Activated CD8-positive, alpha-beta memory T cell treated with anti-CD3 and anti-CD28 coated beads, Interleukin-2, amount 50 U/mL, for 48 hours (primary cell): ENCODE data around the gene RIPK4.
"Not testable (repeated sequence)": the region's sequence is repeated elsewhere in the genome, so short reads cannot be mapped to it uniquely, and the experiment has no call there.

ENCODE experiments used
- DNase-seq: peaks from one replicate; pipeline ENCODE4 v3.0.0-alpha.2; 2020

Gene RIPK4

GRCh38 chr21:41712730-41713129, 54.1 kb downstream of the RIPK4 start:
- DNase-seq, result no peak

GRCh38 chr21:41712201-41712600, 54.7 kb downstream of the RIPK4 start:
- DNase-seq, result no peak

- no peak for DNase-seq
These were observed 55.3 kb downstream of the RIPK4 start for GRCh38 chr21:41711416-41712007.

DNA sequence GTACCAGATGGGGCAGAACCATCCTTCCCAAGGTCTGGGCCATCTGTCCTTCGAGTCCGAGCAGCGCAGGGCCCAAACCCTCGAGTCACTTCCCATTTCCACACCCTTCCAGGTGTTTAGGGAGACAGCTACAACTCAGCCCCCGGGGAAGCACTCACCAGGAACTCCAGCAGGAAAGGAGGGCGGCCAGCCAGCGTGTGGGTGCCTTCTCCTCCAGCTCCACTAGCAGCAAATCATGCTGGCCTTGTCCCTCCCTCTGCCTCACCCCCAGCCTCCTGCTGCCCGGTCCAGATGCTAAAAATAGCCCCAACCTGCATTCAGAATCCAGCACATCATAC, 56.1 kb downstream of the RIPK4 start:
- no peak for DNase-seq

DNA sequence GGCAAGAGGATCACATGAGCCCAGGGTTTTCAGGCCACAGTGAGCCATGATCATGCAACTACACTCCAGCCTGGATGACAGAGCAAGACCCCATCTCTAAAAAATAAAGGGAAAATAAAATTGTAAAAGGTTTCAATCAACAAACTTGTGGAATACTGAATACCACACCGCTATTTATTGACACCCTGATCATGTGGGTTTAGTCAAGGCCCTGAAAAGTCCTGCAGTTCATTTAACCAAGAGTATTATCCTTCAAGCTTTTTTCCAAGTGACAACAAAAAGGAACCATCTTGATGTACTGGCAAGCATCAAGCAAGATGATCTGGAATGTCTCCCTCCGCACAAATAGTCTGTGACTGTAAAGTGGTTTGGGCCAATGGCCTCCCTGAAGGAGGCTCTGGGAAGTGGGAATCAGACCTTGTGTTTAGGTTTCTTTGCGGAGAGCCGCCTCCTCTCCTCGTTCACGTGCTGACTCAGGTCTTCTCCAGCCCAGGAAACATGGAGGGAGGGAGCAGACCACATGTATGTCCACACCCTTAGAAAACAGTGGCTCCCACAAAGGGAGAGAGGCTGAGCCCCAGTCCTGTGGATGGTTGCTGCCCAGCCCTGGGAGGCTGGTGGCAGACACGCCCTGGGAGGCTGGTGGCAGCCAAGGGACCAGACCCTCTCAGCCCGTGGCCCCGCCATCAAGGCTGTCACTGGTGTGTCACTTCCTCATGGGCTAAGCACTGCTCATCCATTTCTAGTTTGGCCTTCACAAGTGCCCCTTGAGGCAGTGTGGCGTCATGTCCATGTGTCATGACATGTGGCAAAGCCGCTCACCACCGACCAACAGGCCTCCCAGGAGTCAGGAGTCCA, 56.7 kb downstream of the RIPK4 start:
- no peak for DNase-seq

DNA sequence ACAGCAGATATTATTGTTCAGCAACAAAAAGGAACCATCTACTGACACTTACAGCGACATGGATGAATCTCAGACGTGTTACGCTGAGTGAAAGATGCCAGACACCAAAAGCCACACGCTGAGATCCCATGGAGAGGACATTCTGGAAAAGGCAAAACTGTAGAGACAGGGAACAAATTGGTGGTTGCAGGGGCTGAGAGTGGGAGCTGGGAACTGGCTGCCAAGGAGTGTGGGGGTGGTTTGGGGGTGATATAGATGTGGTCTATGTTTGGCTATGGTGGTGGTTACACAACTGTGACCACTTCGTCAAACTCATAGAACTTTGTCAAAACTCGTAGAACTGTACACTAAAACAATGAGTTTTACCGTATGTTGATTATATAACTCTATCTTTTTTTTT, 57.7 kb downstream of the RIPK4 start:
- no peak for DNase-seq

DNA sequence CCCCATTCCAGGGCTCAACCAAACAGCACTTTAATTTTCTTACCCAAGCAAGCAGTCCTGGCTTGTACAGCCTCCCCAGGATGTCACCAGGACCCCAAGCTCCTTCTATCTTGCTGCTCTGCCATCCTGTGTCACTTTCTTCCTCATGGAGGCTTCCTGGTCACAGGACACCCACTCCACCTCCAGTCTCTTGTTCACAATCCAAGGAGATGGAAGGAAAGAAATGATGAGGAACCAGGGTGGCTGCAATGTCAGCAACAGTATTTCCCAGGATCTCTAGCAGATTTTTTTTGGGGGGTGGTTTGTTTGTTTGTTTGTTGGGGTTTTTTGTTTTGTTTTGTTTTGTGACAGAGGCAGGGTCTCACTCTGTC, 58.9 kb downstream of the RIPK4 start:
- no peak for DNase-seq

DNA sequence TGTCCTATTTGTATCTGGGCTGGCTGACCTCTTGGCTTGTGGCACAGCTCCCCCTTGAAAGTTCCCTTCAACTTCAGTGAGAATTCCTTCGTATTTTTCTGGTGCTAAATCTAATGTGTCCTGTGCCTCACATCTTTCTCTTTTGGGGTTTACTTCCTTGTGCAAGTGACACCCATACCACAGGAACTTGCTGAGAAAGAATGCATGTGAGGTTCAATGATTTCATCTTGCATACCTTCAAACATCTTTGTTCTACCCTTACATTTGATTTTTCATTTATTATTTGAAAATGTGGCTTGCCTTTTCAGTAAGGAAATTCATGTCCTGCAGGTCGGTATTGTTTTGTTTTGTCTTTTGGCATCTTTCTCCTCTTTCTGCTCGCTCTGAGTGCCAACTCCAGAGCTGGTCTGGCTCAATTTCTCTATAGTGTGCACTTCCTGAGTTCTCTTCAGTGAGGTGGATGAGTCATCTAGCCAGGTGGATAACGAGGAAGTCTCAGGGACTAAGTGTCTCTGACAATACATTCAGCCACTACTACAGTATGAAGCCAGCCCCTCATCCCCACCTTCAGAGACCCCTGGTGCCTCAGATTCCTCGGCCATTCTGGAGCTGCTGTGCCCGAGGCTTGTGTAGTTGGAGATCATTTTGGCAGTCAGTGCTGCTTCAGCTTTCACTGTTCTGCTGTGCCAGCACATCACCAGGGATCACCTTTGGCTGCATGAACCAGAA, 59.5 kb downstream of the RIPK4 start:
- no peak for DNase-seq

DNA sequence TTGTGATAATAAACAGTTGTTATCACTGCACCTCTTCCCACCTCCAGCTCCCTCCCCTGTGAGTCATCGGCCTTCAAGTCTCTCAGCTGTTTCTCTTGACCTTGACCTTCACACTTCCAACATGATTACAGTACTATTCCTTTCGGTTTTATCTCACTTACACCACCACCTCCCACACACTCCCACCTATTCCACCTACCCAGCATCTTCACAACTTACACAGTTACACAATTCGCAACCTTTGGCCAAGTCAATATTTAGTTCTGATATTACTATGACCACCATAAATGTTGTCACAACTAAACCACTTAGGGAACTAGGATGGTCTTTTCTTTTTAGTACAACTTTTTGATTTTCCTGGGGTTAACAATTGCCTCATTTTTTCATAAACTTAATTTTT, 60.2 kb downstream of the RIPK4 start:
- DNase-seq, result no peak

DNA sequence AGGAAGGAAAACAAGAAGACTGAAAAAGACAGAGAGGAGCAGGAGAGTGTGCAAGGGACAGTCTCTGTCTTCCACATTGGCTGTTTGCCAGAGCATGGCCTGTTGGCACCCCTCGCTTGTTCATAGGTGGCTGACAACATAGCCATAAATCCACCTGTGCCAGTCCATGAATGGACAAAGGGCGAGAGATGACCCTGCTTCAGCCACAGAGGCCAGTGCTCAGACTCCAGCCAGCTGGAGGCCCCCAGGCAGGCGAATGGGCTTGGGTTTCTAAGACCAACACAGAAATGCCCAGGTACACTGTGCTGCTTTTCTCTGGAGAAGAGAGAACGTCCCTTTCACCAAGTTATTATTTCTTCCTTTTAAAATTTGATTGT, 60.6 kb downstream of the RIPK4 start:
- no peak for DNase-seq

- no peak for DNase-seq
These were observed 61.1 kb downstream of the RIPK4 start for GRCh38 chr21:41705546-41706262.

DNA sequence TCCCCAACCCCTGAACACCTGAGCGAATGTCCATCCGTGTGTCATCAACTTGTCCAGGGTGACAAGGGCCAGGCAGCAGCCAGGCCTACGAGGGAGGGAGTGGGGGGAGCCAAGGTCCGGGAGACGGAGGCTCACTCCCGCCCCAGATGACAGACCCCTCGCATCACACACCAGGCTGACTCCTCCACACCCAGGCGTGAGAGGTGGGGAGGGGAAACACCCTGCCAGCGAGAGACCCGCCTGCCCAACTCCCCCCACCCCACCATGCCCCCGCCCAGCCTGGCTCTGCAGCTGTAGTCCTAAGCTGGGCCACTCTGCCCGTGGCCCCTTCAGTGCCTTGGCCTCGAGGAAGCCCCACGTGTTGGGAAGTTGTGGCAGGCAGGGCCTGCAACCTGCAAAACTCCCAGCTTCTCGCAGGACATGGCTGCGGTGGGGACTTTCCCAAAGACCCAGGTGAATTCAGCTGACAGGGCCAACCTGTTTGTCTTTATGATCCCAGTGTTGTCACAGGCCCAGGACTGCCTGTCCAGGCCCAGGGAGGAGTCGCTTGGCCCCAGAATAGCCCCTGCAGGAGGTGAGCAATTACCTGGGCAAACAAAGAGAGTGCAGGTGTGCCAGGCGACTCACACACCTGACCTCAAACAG, 62.9 kb downstream of the RIPK4 start:
- no peak for DNase-seq

- no peak for DNase-seq
These were observed 65.1 kb downstream of the RIPK4 start for GRCh38 chr21:41701749-41702148.

GRCh38 chr21:41699311-41699710, 67.5 kb downstream of the RIPK4 start:
- DNase-seq, result no peak

DNA sequence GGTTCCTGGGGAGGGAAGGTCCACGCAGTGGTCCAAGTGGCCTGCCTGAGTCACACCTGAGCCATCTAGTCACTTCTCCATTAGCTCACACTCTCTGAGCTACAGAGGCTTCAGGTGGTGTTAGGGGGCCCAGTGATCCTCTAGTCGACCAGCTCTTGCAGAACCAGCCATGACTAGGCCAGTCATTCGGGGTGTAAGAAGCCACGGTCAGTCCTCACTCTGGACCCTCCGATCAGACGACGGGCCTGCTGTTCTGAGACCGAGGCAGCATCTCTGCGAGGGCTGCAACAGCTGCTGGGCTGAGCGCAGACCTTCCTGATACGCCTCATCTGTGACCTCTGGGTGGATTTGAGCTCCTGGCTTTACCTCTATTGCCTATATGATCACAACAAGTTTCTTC, 68.8 kb downstream of the RIPK4 start:
- no peak for DNase-seq

DNA sequence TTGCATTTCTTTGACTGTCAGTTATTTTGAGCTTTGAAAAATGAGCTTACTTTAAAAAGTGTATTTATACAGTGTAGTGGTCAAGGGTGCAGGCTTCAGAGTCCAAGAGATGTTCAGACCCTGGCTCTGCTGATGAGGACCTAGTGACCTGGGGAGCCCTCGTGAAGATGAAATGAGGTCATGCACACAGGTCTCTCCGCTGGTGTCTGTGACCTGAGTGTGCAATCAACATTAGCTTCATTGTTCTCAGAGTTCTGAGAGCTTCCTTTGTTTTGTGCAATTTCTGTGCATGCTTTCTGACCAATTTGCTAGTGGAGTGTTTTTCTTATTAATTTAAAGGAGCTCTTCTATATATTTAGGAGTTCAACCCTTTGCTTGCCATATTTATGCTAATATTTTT, 71.3 kb downstream of the RIPK4 start:
- DNase-seq, result no peak

- DNase-seq, result not testable (repeated sequence)
These were observed 72.8 kb downstream of the RIPK4 start for GRCh38 chr21:41694042-41694441.

DNA sequence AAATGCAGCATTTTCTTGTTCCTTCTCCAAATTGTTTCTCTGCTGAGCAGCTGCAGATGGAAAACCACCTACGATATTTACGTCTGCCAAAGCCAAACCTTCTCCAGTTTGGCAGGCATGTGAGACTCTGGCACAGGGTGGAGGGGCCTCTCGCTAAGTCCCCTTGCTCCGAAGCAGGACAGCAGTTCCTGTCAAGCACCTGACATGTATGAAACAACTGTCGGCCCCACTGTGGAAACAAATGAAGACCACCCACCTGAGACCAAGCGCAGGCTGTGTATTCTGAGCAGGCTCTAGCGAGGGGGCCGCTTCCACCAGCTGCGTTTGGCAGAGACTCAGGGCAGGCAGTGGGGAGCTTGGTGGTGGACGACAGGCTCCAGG, 74.7 kb downstream of the RIPK4 start:
- DNase-seq, result no peak

DNA sequence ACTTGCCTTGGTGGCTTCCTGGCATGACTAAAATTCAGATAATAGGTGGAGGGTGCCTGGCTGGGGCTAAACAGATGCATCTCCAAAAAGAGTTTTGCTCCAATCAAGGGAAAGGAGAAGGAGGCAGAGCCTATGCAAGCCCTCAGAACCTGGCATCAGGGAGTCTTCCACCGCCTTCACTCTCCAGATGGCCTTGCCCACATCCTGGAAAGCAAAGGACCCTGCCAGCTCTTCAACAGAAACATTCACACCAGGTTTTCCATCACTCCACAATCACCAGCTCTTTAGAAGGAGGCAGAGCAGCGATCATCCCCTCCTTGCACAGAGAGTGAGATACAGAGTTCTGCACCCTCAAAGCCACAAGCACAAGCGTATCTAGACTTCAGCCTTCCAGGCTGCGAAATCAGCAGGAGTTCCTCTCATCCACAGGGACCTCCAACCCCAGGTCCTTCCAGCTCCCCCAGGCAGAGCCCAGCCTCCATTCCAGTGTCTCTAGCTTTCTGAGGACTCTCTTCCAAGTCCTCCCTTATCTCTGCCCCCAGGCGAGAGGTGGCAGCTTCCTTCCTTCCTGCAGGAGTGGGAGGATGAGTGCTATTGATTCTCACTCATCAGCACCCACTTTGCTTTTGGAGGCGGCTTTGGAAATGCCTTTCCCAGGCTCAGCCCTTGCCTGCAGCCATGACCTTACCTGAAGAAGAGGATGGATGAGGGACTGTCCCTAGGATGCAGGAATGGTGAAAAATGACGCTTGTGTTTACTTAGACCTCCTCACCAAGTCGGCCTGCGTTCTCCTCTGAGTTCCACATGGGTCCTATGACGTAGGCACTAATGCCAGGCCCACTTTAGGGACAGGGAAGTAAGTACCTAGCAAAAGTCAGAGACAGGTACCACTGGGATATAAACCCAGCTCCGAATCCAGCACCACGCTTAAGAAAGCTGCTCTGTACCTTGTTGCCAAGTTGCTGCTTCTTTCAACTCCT, 75.4 kb downstream of the RIPK4 start:
- DNase-seq, result no peak
